ENCODE results near the gene NUDCD3.

Gene NUDCD3

GRCh38 chr7:44477063-44477830 lies 13.2 kb downstream of the NUDCD3 start:
- peak; percentile 80 for DNase-seq

- DNase-seq, result no peak
Observed at GRCh38 chr7:44476313-44476712, 14.1 kb downstream of the NUDCD3 start.

- DNase-seq, result peak; percentile 47
Observed at GRCh38 chr7:44473295-44473694, 17.2 kb downstream of the NUDCD3 start.

GRCh38 chr7:44472843-44473242 lies 17.6 kb downstream of the NUDCD3 start:
- peak; percentile 12 for DNase-seq

- DNase-seq, result peak; percentile 66
Observed at GRCh38 chr7:44471850-44472249, 18.6 kb downstream of the NUDCD3 start.

GRCh38 chr7:44471436-44471835 lies 19.0 kb downstream of the NUDCD3 start:
- peak; percentile 93 for DNase-seq

- DNase-seq, result no peak
Observed at GRCh38 chr7:44470628-44471245, 19.7 kb downstream of the NUDCD3 start.

GRCh38 chr7:44470135-44470479 lies 20.4 kb downstream of the NUDCD3 start:
- DNase-seq, result no peak

- no peak for DNase-seq
Observed at GRCh38 chr7:44469461-44470134, 20.9 kb downstream of the NUDCD3 start.

- no peak for DNase-seq
Observed at GRCh38 chr7:44467217-44467548, 23.3 kb downstream of the NUDCD3 start.

GRCh38 chr7:44466300-44467216 lies 23.9 kb downstream of the NUDCD3 start:
- DNase-seq, result no peak

GRCh38 chr7:44465490-44465889 lies 25.0 kb downstream of the NUDCD3 start:
- no peak for DNase-seq

- no peak for DNase-seq
Observed at GRCh38 chr7:44463169-44463808, 27.2 kb downstream of the NUDCD3 start.

GRCh38 chr7:44461387-44461786 lies 29.1 kb downstream of the NUDCD3 start:
- no peak for DNase-seq

- DNase-seq, result no peak
Observed at GRCh38 chr7:44460325-44460724, 30.1 kb downstream of the NUDCD3 start.

- DNase-seq, result no peak
Observed at GRCh38 chr7:44455155-44455554, 35.3 kb downstream of the NUDCD3 start.

- DNase-seq, result no peak
Observed at GRCh38 chr7:44454348-44454747, 36.1 kb downstream of the NUDCD3 start.

- no peak for DNase-seq
Observed at GRCh38 chr7:44451123-44451522, 39.3 kb downstream of the NUDCD3 start.

GRCh38 chr7:44449584-44449928 lies 40.9 kb downstream of the NUDCD3 start:
- no peak for DNase-seq

- DNase-seq, result no peak
Observed at GRCh38 chr7:44448922-44449583, 41.4 kb downstream of the NUDCD3 start.

GRCh38 chr7:44447874-44448425 lies 42.5 kb downstream of the NUDCD3 start:
- no peak for DNase-seq
